ENCODE data around the gene ST3GAL3.

DNA sequence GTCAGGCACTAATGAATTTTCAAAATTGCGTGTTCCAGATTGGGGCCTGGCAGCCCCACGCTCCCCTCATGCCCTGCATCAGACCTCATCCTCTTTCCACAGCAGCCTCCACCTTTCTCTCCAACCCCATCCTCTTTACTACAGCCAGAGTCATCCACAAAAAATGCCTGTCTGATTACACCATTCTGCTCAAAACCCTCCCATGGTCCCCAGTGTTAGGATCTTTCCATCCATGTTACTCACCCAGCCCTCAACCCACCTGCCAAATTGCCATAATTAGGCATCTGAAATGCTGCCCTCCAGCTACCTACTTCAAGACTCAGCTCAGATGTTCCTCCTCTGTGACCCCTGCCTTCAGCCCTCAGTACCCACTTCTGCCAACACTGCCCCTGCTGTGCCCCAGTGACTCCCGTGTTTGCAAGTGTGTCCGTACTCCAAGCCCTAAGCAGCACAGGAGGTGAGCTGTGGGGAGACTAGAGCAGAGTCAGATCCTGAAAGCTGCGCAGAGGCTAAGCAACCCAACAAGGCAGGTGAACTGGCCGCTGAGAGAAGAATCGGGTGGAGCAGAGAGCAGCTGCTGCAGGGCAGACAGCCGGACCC, 225.6 kb downstream of the ST3GAL3 start:
- TF ChIP-seq, protein P1, sequence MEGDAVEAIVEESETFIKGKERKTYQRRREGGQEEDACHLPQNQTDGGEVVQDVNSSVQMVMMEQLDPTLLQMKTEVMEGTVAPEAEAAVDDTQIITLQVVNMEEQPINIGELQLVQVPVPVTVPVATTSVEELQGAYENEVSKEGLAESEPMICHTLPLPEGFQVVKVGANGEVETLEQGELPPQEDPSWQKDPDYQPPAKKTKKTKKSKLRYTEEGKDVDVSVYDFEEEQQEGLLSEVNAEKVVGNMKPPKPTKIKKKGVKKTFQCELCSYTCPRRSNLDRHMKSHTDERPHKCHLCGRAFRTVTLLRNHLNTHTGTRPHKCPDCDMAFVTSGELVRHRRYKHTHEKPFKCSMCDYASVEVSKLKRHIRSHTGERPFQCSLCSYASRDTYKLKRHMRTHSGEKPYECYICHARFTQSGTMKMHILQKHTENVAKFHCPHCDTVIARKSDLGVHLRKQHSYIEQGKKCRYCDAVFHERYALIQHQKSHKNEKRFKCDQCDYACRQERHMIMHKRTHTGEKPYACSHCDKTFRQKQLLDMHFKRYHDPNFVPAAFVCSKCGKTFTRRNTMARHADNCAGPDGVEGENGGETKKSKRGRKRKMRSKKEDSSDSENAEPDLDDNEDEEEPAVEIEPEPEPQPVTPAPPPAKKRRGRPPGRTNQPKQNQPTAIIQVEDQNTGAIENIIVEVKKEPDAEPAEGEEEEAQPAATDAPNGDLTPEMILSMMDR (IDR thresholded peaks at IDR 0.05): no peak
- TF ChIP-seq POLR2A (IDR thresholded peaks at IDR 0.05): no peak
- no peak for TF ChIP-seq POLR2AphosphoS5 (IDR thresholded peaks at IDR 0.05)
